Mesothelial cell of epicardium (in vitro differentiated cells): ENCODE measurements around the gene FTO. TPM values are rescaled to one million over a fixed set of nuclear protein-coding genes. Genes with fewer than 3 reads are reported as not detected.

Experiments
- DNase-seq, 2 experiments: peaks; one replicate each; pipeline ENCODE4 v3.0.0; 2021; ENCODE audit warnings: low spot score in 2 of 2; ENCODE audit not compliant: unreplicated experiment in 2 of 2
- H3K27ac Mint-ChIP-seq: 2 replicates; pipeline ENCODE4 v1.8.0; 2021; ENCODE audit warnings: mixed read lengths
- H3K27me3 Mint-ChIP-seq: 2 replicates; pipeline ENCODE4 v1.8.0; 2021; ENCODE audit warnings: low read depth, mixed read lengths
- H3K36me3 Mint-ChIP-seq: 2 replicates; pipeline ENCODE4 v1.8.0; 2021; ENCODE audit warnings: mixed read lengths
- H3K4me1 Mint-ChIP-seq: 2 replicates; pipeline ENCODE4 v1.8.0; 2021; ENCODE audit warnings: mixed read lengths
- H3K4me3 Mint-ChIP-seq: 2 replicates; pipeline ENCODE4 v1.8.0; 2021; ENCODE audit warnings: mild to moderate bottlenecking, moderate library complexity, mixed read lengths
- H3K9me3 Mint-ChIP-seq: 2 replicates; pipeline ENCODE4 v1.8.0; 2021; ENCODE audit warnings: mixed read lengths
- CTCF ChIP-seq: fragments of 200-600 bp; sonication (generic); IDR thresholded peaks from one replicate; pipeline ENCODE4 v1.5.0; 2021; ENCODE audit warnings: antibody characterized with exemption; ENCODE audit not compliant: unreplicated experiment
- total RNA-seq: library from RNA; stranded (reverse); gene quantifications from 3 replicates; pipeline ENCODE4 v1.2.1, GENCODE V29; 2021

Gene FTO
- total RNA-seq, 1 donor from 2014 or later: 103 TPM

GRCh38 chr16:53736297-53736696 lies 32.3 kb downstream of the FTO start:
- Mint-ChIP-seq H3K27ac (no peak overlapping the region), H3K4me3 (no peak overlapping the region), H3K9me3 (no peaks in the 10 kb centered on the region), H3K4me1 (peaks cover 17% of the 10 kb centered on the region), H3K27me3 (no peaks in the 10 kb centered on the region), H3K36me3 (no peaks in the 10 kb centered on the region)
- no peak for TF ChIP-seq CTCF
- DNase-seq: no peak

- no peaks in the 10 kb centered on the region for H3K27me3 Mint-ChIP-seq
- H3K36me3 Mint-ChIP-seq: no peaks in the 10 kb centered on the region
- no peak overlapping the region for H3K4me3 Mint-ChIP-seq
- DNase-seq: no peak
- H3K4me1 Mint-ChIP-seq: peaks cover 13% of the 10 kb centered on the region
- no peak overlapping the region for H3K27ac Mint-ChIP-seq
- TF ChIP-seq CTCF: no peak
- H3K9me3 Mint-ChIP-seq: no peaks in the 10 kb centered on the region
Observed at GRCh38 chr16:53737552-53737951, 33.6 kb downstream of the FTO start.

- H3K27ac Mint-ChIP-seq: peak overlapping the region; percentile 49
- no peak for DNase-seq
- TF ChIP-seq CTCF: no peak
- H3K4me3 Mint-ChIP-seq: no peak overlapping the region
- no peaks in the 10 kb centered on the region for H3K36me3 Mint-ChIP-seq
- no peaks in the 10 kb centered on the region for H3K27me3 Mint-ChIP-seq
- peaks cover 29% of the 10 kb centered on the region for H3K4me1 Mint-ChIP-seq
- H3K9me3 Mint-ChIP-seq: no peaks in the 10 kb centered on the region
Observed at GRCh38 chr16:53740476-53740875, 36.5 kb downstream of the FTO start.

- Mint-ChIP-seq H3K27ac (no peak overlapping the region), H3K4me1 (peaks cover 34% of the 10 kb centered on the region), H3K36me3 (no peaks in the 10 kb centered on the region), H3K4me3 (no peak overlapping the region), H3K27me3 (no peaks in the 10 kb centered on the region), H3K9me3 (no peaks in the 10 kb centered on the region)
- DNase-seq: no peak
- TF ChIP-seq CTCF: no peak
Observed at GRCh38 chr16:53740933-53741531, 37.1 kb downstream of the FTO start.

- Mint-ChIP-seq H3K27ac (no peak overlapping the region), H3K9me3 (no peaks in the 10 kb centered on the region)
- TF ChIP-seq CTCF: no peak
Observed at GRCh38 chr16:53741546-53741945, 37.6 kb downstream of the FTO start.

GRCh38 chr16:53743149-53743566 lies 39.2 kb downstream of the FTO start:
- Mint-ChIP-seq H3K27ac (no peak overlapping the region), H3K36me3 (peaks cover 9% of the 10 kb centered on the region), H3K4me1 (peaks cover 35% of the 10 kb centered on the region), H3K27me3 (no peaks in the 10 kb centered on the region), H3K4me3 (no peak overlapping the region), H3K9me3 (peaks cover 10% of the 10 kb centered on the region)
- TF ChIP-seq CTCF: peak; percentile 50
- DNase-seq: no peak

More at GRCh38 chr16:53741546-53741945, 37.6 kb downstream of the FTO start:
- no peak for DNase-seq
- H3K4me1 Mint-ChIP-seq: peaks cover 33% of the 10 kb centered on the region
- no peaks in the 10 kb centered on the region for H3K27me3 Mint-ChIP-seq
- no peaks in the 10 kb centered on the region for H3K36me3 Mint-ChIP-seq
- H3K4me3 Mint-ChIP-seq: no peak overlapping the region
